ENCODE data around the gene CNOT3.

Gene CNOT3

GRCh38 chr19:54121259-54121658 lies 16.3 kb upstream of the CNOT3 start:
- DNase-seq (ENCODE audit: low spot score), result no peak

GRCh38 chr19:54123682-54124081 lies 13.9 kb upstream of the CNOT3 start:
- DNase-seq (ENCODE audit: low spot score), result no peak

GRCh38 chr19:54124393-54124792 lies 13.2 kb upstream of the CNOT3 start:
- no peak for DNase-seq (ENCODE audit: low spot score)

- no peak for DNase-seq (ENCODE audit: low spot score)
These were observed 11.8 kb upstream of the CNOT3 start for GRCh38 chr19:54125713-54126112.

- DNase-seq (ENCODE audit: low spot score), result no peak
These were observed 9.7 kb upstream of the CNOT3 start for GRCh38 chr19:54127688-54128440.

- DNase-seq (ENCODE audit: low spot score), result no peak
These were observed 9.2 kb upstream of the CNOT3 start for GRCh38 chr19:54128441-54128725.

- no peak for DNase-seq (ENCODE audit: low spot score)
These were observed 8.6 kb upstream of the CNOT3 start for GRCh38 chr19:54128796-54129616.

- DNase-seq (ENCODE audit: low spot score), result no peak
These were observed 8.0 kb upstream of the CNOT3 start for GRCh38 chr19:54129617-54129996.

GRCh38 chr19:54133312-54133956 lies 4.1 kb upstream of the CNOT3 start:
- DNase-seq (ENCODE audit: low spot score), result peak; percentile 41

- DNase-seq (ENCODE audit: low spot score), result no peak
These were observed 3.5 kb upstream of the CNOT3 start for GRCh38 chr19:54133957-54134590.

GRCh38 chr19:54136086-54136863 lies 1.3 kb upstream of the CNOT3 start:
- no peak for DNase-seq (ENCODE audit: low spot score)

GRCh38 chr19:54136864-54137698 lies 481 bp upstream of the CNOT3 start:
- DNase-seq (ENCODE audit: low spot score), result peak; percentile 100

GRCh38 chr19:54138489-54139256 lies 1.1 kb downstream of the CNOT3 start:
- no peak for DNase-seq (ENCODE audit: low spot score)

- no peak for DNase-seq (ENCODE audit: low spot score)
These were observed 3.8 kb downstream of the CNOT3 start for GRCh38 chr19:54141356-54141755.

- DNase-seq (ENCODE audit: low spot score), result no peak
These were observed 4.7 kb downstream of the CNOT3 start for GRCh38 chr19:54142166-54142780.

GRCh38 chr19:54145541-54146158 lies 8.1 kb downstream of the CNOT3 start:
- no peak for DNase-seq (ENCODE audit: low spot score)

GRCh38 chr19:54147676-54148075 lies 10.1 kb downstream of the CNOT3 start:
- no peak for DNase-seq (ENCODE audit: low spot score)

GRCh38 chr19:54148158-54148557 lies 10.6 kb downstream of the CNOT3 start:
- no peak for DNase-seq (ENCODE audit: low spot score)

Data from globus pallidus (tissue), 1 donor.